HCT116 (cell line): ENCODE results near the gene USP9X. TPM values are rescaled to one million over a fixed set of nuclear protein-coding genes. Genes with fewer than 3 reads are reported as not detected.

Source experiments
- ATAC-seq: fragments of 200-7000 bp; cut with Tn5 transposase; 2 replicates; pipeline ENCODE4 v1.9.1; 2020; ENCODE audit warnings: mild to moderate bottlenecking, moderate library complexity
- BruUV-seq: library from RNA; stranded (reverse); fragments of 400-500 nt; replicated peaks from 2 replicates; lab custom pipeline; 2021; lab: Mats Ljungman, UMichigan
- CTCF ChIA-PET: fragments of 300-600 bp; sonication (Branson Sonifier 250); formaldehyde crosslinking; loops from one replicate; lab custom pipeline; 2021; ENCODE audit warnings: antibody characterized with exemption; lab: Charles Lee
- POLR2A ChIA-PET: fragments of 300-600, 350-600 bp; sonication (Branson Sonifier 250); formaldehyde crosslinking; loops from one replicate; lab custom pipeline; 2021; ENCODE audit warnings: antibody characterized with exemption; lab: Charles Lee
- RAD21 ChIA-PET, 2 experiments: fragments of 300-600 bp; sonication (Branson Sonifier 250); formaldehyde crosslinking; loops; one replicate each; lab custom pipeline; 2023; ENCODE audit warnings: low total read pairs in 2 of 2; ENCODE audit not compliant: uncharacterized antibody in 2 of 2, unreplicated experiment in 2 of 2, low non-redundant PET in 1 of 2; lab: Charles Lee
- DNase-seq: peaks from one replicate; pipeline ENCODE4 v3.0.0-alpha.2; 2010; ENCODE audit warnings: low read depth, low spot score
- H2AFZ ChIP-seq: fragments of 200-600 bp; shearing (Covaris generic), sonication (generic); 2 replicates; pipeline ENCODE4 v1.6.1; 2017; ENCODE audit warnings: low read depth, mixed run types, mixed read lengths, antibody characterized with exemption, low read length; ENCODE audit not compliant: poor library complexity, severe bottlenecking
- H3K27ac ChIP-seq: 2 replicates; pipeline ENCODE4 v1.5.1; 2012; ENCODE audit warnings: low read depth, low read length
- H3K27me3 ChIP-seq: fragments of 200-600 bp; sonication (generic); 2 replicates; pipeline ENCODE4 v1.6.1; 2016; ENCODE audit warnings: mixed run types, low read length, mixed read lengths; ENCODE audit not compliant: insufficient read depth
- H3K36me3 ChIP-seq, 2 experiments: fragments of 200-500 bp in 1 of 2; fragments of 200-600 bp in 1 of 2; sonication (Bioruptor generic) in 1 of 2; sonication (generic) in 1 of 2; 2 replicates each; pipeline versions ENCODE4 v1.5.1 to v1.6.1; 2014 to 2016; ENCODE audit warnings: low read length in 2 of 2, inconsistent platforms in 1 of 2, mixed read lengths in 1 of 2, mixed run types in 1 of 2; ENCODE audit not compliant: insufficient read depth in 2 of 2, control insufficient read depth in 1 of 2
- H3K4me1 ChIP-seq, 2 experiments: fragments of 200-600 bp in 1 of 2; sonication (generic) in 1 of 2; 2 replicates each; pipeline versions ENCODE4 v1.5.1 to v1.6.1; 2012 to 2017; ENCODE audit warnings: low read length in 2 of 2, inconsistent platforms in 1 of 2, mild to moderate bottlenecking in 1 of 2, mixed read lengths in 1 of 2, mixed run types in 1 of 2, moderate library complexity in 1 of 2; ENCODE audit not compliant: insufficient read depth in 2 of 2, control insufficient read depth in 1 of 2
- H3K4me2 ChIP-seq: fragments of 200-600 bp; sonication (generic); 2 replicates; pipeline ENCODE4 v1.6.1; 2017; ENCODE audit warnings: mixed run types, low read length, mixed read lengths
- H3K4me3 ChIP-seq, 2 experiments: fragments of 200-600 bp in 1 of 2; sonication (generic) in 1 of 2; replicated peaks in 1 of 2; 2 replicates each; pipeline ENCODE4 v1.5.1; 2011 to 2016; ENCODE audit warnings: low read length in 2 of 2, control low read depth in 1 of 2, low read depth in 1 of 2, mild to moderate bottlenecking in 1 of 2, mixed read lengths in 1 of 2, mixed run types in 1 of 2
- H3K79me2 ChIP-seq: fragments of 200-600 bp; sonication (generic); 2 replicates; pipeline ENCODE4 v1.6.1; 2017; ENCODE audit warnings: mild to moderate bottlenecking, mixed run types, low read length, moderate library complexity, mixed read lengths; ENCODE audit not compliant: insufficient read depth
- H3K9ac ChIP-seq: fragments of 200-600 bp; sonication (generic); 2 replicates; pipeline ENCODE4 v1.6.1; 2016; ENCODE audit warnings: low read length, mixed read lengths
- H3K9me2 ChIP-seq: fragments of 200-600 bp; sonication (generic), shearing (Covaris generic); 2 replicates; pipeline ENCODE4 v1.6.1; 2017; ENCODE audit warnings: mixed run types, mild to moderate bottlenecking, moderate library complexity; ENCODE audit not compliant: insufficient read depth
- H3K9me3 ChIP-seq, 2 experiments: fragments of 200-500 bp in 1 of 2; fragments of 200-600 bp in 1 of 2; sonication (Bioruptor generic) in 1 of 2; sonication (generic) in 1 of 2; 2 replicates each; pipeline ENCODE4 v1.6.1; 2014 to 2017; ENCODE audit warnings: low read length in 2 of 2, mixed read lengths in 2 of 2, inconsistent platforms in 1 of 2, low read depth in 1 of 2, mild to moderate bottlenecking in 1 of 2, mixed run types in 1 of 2, moderate library complexity in 1 of 2; ENCODE audit not compliant: control insufficient read depth in 1 of 2, insufficient read depth in 1 of 2
- H4K20me1 ChIP-seq: fragments of 200-600 bp; sonication (generic), shearing (Covaris generic); 2 replicates; pipeline ENCODE4 v1.6.1; 2017; ENCODE audit warnings: mixed run types, mild to moderate bottlenecking, moderate library complexity; ENCODE audit not compliant: insufficient read depth
- CBX3 ChIP-seq: IDR thresholded peaks from 2 replicates; pipeline ENCODE4 v1.6.1; 2012; ENCODE audit warnings: low read depth
- EGR1 ChIP-seq: IDR thresholded peaks from 2 replicates; pipeline ENCODE4 v1.6.1; 2012; ENCODE audit warnings: low read depth
- EZH2 ChIP-seq: fragments of 200-600 bp; sonication (generic); IDR thresholded peaks from 2 replicates; pipeline ENCODE4 v1.6.1; 2017; ENCODE audit warnings: antibody characterized with exemption, mixed run types
- EZH2phosphoT487 ChIP-seq: fragments of 200-600 bp; IDR thresholded peaks from 2 replicates; pipeline ENCODE4 v1.6.1; 2018; ENCODE audit warnings: antibody characterized with exemption, borderline replicate concordance
- FOSL1 ChIP-seq: IDR thresholded peaks from 2 replicates; pipeline ENCODE4 v1.6.1; 2012; ENCODE audit warnings: low read depth
- JUND ChIP-seq: IDR thresholded peaks from 2 replicates; pipeline ENCODE4 v1.6.1; 2012
- POLR2A ChIP-seq: IDR thresholded peaks from 2 replicates; pipeline ENCODE4 v1.7.0; 2011; ENCODE audit warnings: borderline replicate concordance; ENCODE audit not compliant: insufficient read depth, insufficient read length; ENCODE audit errors: extremely low read depth
- SIN3A ChIP-seq: IDR thresholded peaks from 2 replicates; pipeline ENCODE4 v1.6.1; 2012; ENCODE audit warnings: low read depth
- SP1 ChIP-seq: IDR thresholded peaks from 2 replicates; pipeline ENCODE4 v1.6.1; 2012; ENCODE audit warnings: low read depth
- YY1 ChIP-seq: IDR thresholded peaks from 2 replicates; pipeline ENCODE4 v1.6.1; 2011; ENCODE audit warnings: low read length, low read depth, moderate library complexity, mild to moderate bottlenecking; ENCODE audit not compliant: insufficient replicate concordance; ENCODE audit errors: extremely low read depth
- ZNF274 ChIP-seq: fragments of 200-500 bp; sonication (Bioruptor generic); IDR thresholded peaks from 2 replicates; pipeline ENCODE4 v1.6.1; 2014; ENCODE audit warnings: mild to moderate bottlenecking, low read depth, low read length, inconsistent platforms
- intact Hi-C: fragments of 100-400 bp; cut with micrococcal nuclease; formaldehyde crosslinking; loops from 2 replicates; pipeline ENCODE4 v1.10.0; 2022
- total RNA-seq: library from RNA; stranded (reverse); gene quantifications from one replicate; pipeline ENCODE4 v1.2.1, GENCODE V29; 2021; ENCODE audit not compliant: unreplicated experiment
- TF ChIP-seq, protein P1 (sequence below): IDR thresholded peaks from 2 replicates; pipeline ENCODE4 v1.6.1; 2012; ENCODE audit warnings: low read depth

The USP9X gene
- total RNA-seq, 1 experiment from 2014 or later, result 52.4 TPM

DNA sequence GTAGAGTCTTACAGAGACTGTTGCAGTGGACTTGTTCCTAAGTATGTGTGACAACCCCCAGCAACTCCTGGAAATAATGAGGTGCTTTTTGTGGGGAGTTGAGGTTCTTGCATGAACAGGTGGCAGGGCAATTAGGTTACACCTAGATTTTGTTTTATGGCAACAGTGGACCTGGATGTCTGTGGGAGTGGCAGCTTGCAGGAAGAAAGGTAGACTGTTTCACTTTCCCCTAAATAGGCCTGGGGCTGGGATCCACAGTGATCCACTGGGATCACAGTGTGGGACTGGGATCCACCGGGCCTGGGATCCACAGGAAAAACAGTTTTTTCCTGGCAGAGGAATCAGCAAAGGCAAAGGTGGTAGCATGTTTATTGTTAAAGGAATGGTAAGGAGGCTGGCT is 18.3 kb upstream of the USP9X start (continued):
- TF ChIP-seq, protein P1, sequence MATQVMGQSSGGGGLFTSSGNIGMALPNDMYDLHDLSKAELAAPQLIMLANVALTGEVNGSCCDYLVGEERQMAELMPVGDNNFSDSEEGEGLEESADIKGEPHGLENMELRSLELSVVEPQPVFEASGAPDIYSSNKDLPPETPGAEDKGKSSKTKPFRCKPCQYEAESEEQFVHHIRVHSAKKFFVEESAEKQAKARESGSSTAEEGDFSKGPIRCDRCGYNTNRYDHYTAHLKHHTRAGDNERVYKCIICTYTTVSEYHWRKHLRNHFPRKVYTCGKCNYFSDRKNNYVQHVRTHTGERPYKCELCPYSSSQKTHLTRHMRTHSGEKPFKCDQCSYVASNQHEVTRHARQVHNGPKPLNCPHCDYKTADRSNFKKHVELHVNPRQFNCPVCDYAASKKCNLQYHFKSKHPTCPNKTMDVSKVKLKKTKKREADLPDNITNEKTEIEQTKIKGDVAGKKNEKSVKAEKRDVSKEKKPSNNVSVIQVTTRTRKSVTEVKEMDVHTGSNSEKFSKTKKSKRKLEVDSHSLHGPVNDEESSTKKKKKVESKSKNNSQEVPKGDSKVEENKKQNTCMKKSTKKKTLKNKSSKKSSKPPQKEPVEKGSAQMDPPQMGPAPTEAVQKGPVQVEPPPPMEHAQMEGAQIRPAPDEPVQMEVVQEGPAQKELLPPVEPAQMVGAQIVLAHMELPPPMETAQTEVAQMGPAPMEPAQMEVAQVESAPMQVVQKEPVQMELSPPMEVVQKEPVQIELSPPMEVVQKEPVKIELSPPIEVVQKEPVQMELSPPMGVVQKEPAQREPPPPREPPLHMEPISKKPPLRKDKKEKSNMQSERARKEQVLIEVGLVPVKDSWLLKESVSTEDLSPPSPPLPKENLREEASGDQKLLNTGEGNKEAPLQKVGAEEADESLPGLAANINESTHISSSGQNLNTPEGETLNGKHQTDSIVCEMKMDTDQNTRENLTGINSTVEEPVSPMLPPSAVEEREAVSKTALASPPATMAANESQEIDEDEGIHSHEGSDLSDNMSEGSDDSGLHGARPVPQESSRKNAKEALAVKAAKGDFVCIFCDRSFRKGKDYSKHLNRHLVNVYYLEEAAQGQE, result no peak
- no peak for TF ChIP-seq YY1
- TF ChIP-seq POLR2A, result no peak
- TF ChIP-seq ZNF274, result no peak
- TF ChIP-seq EZH2, result no peak
- no peak for TF ChIP-seq SP1

DNA sequence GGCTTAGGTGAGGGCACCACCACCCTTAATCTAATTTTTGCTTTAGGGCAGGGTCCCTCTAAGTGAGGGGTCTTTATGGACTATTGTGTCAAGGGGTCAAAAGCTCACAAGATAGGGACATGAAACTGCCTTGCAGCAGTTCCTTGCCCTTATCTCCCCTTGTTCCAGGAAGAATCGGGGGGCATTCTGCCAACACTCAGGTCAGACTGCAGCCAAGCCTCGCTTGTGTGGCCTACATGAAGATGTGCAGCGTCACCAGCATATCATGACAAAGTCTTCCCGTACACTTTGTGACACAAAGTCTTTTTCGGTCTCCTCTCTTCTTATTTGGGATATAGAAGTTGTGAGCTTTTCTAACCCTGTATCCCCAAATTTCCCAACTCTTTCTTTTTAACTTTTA is 17.5 kb upstream of the USP9X start:
- no peak overlapping the region for H2AFZ ChIP-seq
- ChIA-PET POLR2A (no interaction called here), RAD21 (no interaction called here), CTCF (no interaction called here)
- H3K9me3 ChIP-seq, result no peaks in the 10 kb centered on the region
- H3K4me2 ChIP-seq, result no peak overlapping the region
- intact Hi-C loops, result no loop called here
- no peaks in the 10 kb centered on the region for H3K9me2 ChIP-seq
- TF ChIP-seq FOSL1, result no peak
- TF ChIP-seq SIN3A, result no peak
- TF ChIP-seq YY1, result no peak
- no peak for TF ChIP-seq SP1
- no peak for TF ChIP-seq ZNF274
- TF ChIP-seq JUND, result no peak
- no peak for TF ChIP-seq CBX3
- TF ChIP-seq, protein P1, result no peak
- no peak for TF ChIP-seq EGR1
- no peak for TF ChIP-seq EZH2phosphoT487
- TF ChIP-seq EZH2, result no peak
- peaks cover 0 to 4% of the 10 kb centered on the region in 2 experiments; a peak in 1 of 4 replicates for H3K4me1 ChIP-seq
- no peaks in the 10 kb centered on the region for H3K36me3 ChIP-seq
- H3K27me3 ChIP-seq, result no peaks in the 10 kb centered on the region
- no peak for DNase-seq
- ATAC-seq, result no peak
- no peak overlapping the region for H3K9ac ChIP-seq
- no TSS peak for BruUV-seq
- no peaks in the 10 kb centered on the region for H4K20me1 ChIP-seq
- H3K4me3 ChIP-seq, result no peak overlapping the region
- no peak overlapping the region for H3K27ac ChIP-seq
- no peaks in the 10 kb centered on the region for H3K79me2 ChIP-seq
